ENCODE measurements around the gene APP.
A peak's percentile ranks its signal among the peaks of the same experiment; 100 is the strongest.
"Not testable (repeated sequence)": the region's sequence is repeated elsewhere in the genome, so short reads cannot be mapped to it uniquely, and the experiment has no call there.

APP gene

DNA sequence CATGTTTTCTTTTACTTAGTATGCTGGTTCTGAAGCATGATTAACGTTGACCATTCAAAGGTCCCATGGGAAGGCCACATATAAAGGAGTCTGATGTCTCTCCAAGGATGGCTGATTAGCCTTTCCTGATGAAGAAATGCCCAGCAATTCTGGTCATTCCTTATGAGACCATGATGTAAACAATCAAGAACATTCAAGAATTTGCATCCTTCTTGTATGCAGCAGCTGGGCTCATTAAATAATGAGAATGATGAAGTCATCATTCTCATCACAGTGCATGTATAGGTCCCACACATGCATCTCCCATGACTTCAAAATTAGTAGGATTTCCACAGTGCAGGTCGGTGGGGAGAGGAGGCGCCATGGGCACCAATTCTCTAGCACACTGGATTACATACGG, 85.4 kb downstream of the APP start:
- Mint-ChIP-seq H3K27me3 (no peaks in the 10 kb centered on the region), H3K4me3 (no peak overlapping the region), H3K4me1 (ENCODE audit: low read depth) (peaks cover 8% of the 10 kb centered on the region), H3K27ac (no peak overlapping the region), H3K36me3 (peaks cover 18% of the 10 kb centered on the region), H3K9me3 (ENCODE audit: low read depth) (no peaks in the 10 kb centered on the region)

DNA sequence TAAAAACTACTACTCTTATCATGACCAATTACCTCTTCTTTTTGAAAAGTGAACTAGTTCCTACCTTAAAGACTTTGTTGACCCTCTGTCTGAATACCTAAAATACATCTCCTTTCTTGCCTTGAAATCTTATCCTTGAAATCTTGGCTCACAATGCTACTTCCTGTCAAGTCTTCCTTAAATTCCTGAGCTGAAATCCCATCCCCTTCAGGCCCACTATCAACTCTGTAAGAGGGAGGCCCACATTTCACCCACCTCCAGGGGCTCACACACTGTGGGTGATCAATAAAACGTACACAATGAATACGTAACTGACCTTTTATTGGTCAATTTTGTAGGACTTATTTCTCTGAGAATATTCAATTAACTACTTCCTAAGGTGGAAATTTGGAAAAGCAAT, 88.0 kb downstream of the APP start:
- Mint-ChIP-seq H3K4me1 (ENCODE audit: low read depth) (peaks cover 8% of the 10 kb centered on the region), H3K4me3 (no peak overlapping the region), H3K36me3 (peaks cover 14% of the 10 kb centered on the region), H3K27ac (no peak overlapping the region), H3K27me3 (no peaks in the 10 kb centered on the region), H3K9me3 (ENCODE audit: low read depth) (no peaks in the 10 kb centered on the region)

DNA sequence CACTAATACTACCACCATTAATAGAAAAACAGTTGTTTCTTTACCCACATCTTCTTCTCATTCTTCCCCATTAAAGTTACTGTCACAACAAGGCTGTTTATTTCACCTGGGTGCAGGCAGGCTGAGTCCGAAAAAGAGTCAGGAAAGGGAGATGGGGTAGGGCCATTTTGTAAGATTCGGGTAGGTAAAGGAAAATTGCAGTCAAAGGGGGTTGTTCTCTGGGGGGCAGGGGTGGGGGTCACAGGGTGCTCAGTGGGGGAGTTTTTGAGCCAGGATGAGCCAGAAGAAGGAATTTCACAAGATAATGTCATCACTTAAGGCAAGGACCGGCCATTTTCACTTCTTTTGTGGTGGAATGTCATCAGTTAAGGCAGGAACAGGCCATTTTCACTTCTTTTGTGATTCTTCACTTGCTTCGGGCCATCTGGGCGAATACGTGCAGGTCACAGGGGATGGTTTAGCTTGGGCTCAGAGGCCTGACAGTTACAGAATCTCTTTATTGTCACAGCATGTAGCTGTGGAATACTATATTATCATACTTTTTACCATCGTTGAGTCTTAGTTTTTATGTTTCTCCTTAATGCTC, 89.3 kb downstream of the APP start:
- not testable (repeated sequence) for H3K27ac Mint-ChIP-seq

DNA sequence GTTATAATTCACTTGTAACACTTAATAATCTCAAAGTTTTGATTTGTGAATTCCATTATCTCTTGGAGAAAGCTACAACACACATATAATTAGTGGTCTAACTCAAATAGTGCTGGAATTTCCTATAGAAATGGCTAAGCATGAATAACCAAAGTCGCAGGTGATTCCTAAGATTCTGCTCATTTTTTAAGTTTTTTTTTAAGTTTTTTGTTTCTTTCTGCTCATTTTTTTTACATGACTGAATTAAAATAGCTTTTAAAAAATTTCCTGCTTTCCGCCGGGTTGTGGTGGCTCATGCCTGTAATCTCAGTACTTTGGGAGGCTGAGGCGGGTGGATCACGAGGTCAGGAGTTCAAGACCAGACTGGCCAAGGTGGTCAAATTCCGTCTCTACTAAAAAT, 90.4 kb downstream of the APP start:
- H3K27ac Mint-ChIP-seq = no peak overlapping the region
- H3K9me3 Mint-ChIP-seq (ENCODE audit: low read depth) = no peaks in the 10 kb centered on the region
- peaks cover 8% of the 10 kb centered on the region for H3K4me1 Mint-ChIP-seq (ENCODE audit: low read depth)
- peaks cover 7% of the 10 kb centered on the region for H3K36me3 Mint-ChIP-seq
- H3K4me3 Mint-ChIP-seq = no peak overlapping the region
- no peaks in the 10 kb centered on the region for H3K27me3 Mint-ChIP-seq

More for the DNA sequence above, 89.3 kb downstream of the APP start:
- not testable (repeated sequence) for H3K36me3 Mint-ChIP-seq; H3K4me3 Mint-ChIP-seq; H3K4me1 Mint-ChIP-seq (ENCODE audit: low read depth); H3K9me3 Mint-ChIP-seq (ENCODE audit: low read depth); H3K27me3 Mint-ChIP-seq

DNA sequence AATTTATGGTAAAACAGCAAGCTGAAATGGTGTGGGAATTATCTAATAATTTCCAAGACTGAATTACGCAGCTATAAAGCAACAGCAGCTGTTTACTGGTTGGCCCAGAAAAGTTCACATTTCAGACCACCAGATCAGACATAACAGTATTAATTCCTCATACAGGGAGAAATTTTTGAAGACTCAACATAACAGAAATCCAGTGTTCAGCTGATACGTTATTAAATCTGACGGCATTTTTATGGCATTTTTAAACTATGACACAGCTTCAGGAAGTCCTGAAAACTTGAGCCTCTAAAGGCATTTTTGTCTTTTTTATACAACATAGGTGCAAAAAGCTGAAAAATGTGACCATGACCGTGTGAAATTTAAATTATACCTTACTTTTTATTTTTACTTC, 91.2 kb downstream of the APP start:
- no peak overlapping the region for H3K4me3 Mint-ChIP-seq
- peaks cover 8% of the 10 kb centered on the region for H3K4me1 Mint-ChIP-seq (ENCODE audit: low read depth)
- H3K27ac Mint-ChIP-seq = no peak overlapping the region
- no peaks in the 10 kb centered on the region for H3K9me3 Mint-ChIP-seq (ENCODE audit: low read depth)
- peaks cover 5% of the 10 kb centered on the region for H3K36me3 Mint-ChIP-seq
- no peaks in the 10 kb centered on the region for H3K27me3 Mint-ChIP-seq

DNA sequence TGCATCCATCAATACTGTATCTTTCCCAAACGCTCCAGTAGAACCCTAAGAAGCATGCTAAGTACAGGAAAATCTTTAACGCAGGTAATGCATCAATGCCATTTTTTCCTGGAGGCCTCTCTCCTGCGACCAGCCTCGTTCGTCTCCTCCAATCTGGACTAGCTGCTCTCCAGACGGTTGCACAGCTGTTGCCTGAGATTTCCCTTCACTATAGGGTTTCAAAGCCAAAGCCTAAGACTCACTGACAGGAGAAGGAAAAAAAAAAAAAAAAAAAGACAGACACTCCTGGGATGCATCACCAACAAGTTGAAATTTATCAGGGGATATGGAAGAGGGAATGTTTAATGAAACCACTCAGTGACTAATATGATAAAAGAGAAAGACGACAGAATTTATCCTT, 93.0 kb downstream of the APP start:
- Mint-ChIP-seq H3K27ac (no peak overlapping the region), H3K4me1 (ENCODE audit: low read depth) (no peaks in the 10 kb centered on the region), H3K9me3 (ENCODE audit: low read depth) (no peaks in the 10 kb centered on the region), H3K27me3 (no peaks in the 10 kb centered on the region), H3K4me3 (no peak overlapping the region), H3K36me3 (peaks cover 5% of the 10 kb centered on the region)

DNA sequence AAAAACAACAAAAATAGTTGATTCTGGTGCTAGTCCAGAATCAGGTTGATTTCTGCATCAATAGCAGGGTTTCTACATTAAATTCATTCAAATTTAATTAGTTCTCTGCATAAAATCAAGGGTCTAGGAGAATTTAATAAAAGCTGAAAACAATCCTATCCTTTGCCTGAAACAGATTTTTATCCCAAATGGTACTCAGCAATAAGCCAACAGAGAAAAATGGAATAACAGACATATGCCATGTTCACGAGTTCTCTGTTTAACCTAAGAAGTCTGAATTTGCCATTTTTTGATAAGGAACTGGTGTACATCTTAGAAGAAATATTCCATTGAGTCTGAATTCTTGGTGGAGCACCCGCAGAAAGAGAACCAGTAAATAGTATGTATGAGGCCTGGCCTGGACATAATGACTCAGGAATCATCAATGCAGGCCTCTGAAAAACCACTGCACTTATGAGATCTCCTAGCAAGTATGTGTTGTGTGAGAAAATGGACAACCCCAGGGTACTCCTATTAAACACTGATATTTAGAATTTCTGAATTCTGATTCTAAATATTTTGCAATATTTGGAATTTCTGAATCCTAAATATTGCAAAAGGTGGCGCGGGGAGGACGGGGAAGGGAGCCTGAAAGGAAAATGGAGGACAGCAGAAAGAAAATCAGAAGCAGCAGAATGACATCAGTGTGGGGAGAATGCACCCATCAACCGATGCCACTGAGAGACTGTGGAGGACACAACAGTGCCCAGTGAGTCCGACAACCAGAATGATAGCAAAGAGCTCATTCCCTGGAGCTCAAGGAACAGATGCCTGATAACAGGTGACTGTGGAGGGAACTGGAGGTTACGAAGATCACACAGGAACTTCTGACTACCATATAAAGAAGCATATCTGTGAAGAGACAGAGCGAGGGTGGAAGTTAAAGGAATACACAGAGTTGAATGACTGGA, 97.6 kb downstream of the APP start:
- H3K27ac Mint-ChIP-seq = no peak overlapping the region
- H3K4me1 Mint-ChIP-seq (ENCODE audit: low read depth) = peaks cover 38% of the 10 kb centered on the region
- no peak overlapping the region for H3K4me3 Mint-ChIP-seq
- peaks cover 3% of the 10 kb centered on the region for H3K36me3 Mint-ChIP-seq
- H3K27me3 Mint-ChIP-seq = no peaks in the 10 kb centered on the region
- H3K9me3 Mint-ChIP-seq (ENCODE audit: low read depth) = no peaks in the 10 kb centered on the region

DNA sequence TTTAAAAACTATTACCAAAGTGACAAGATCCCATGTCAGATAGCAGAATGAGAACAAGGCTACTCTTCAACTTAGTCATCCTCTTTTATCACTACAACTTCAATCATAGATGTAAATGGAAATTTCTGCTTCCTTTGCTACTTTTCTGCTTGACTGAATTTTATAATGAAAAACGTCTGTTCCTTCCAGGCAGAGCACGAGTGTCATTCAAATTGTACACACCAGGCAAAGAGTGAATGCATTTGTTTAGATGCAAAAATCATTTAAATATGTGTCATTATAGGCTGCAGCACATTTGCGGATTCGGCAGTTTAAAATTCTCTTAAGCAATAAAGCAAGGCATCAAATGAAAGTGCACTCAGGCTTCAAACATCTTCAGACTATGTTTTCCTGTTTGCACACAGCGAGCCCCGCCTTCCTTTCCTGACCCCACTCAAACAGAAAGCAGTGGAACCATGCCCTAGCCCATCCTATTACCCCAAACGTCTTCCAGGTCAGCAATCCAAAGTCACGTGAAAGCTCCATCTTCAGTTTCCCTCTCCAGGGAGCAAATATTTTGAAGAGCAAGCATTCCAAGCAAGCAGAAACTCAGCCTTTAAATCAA, 99.6 kb downstream of the APP start:
- Mint-ChIP-seq H3K4me1 (ENCODE audit: low read depth) (peaks cover 47% of the 10 kb centered on the region), H3K4me3 (peak overlapping the region; percentile 73), H3K36me3 (no peaks in the 10 kb centered on the region), H3K9me3 (ENCODE audit: low read depth) (no peaks in the 10 kb centered on the region), H3K27ac (peak overlapping the region; percentile 72), H3K27me3 (no peaks in the 10 kb centered on the region)

DNA sequence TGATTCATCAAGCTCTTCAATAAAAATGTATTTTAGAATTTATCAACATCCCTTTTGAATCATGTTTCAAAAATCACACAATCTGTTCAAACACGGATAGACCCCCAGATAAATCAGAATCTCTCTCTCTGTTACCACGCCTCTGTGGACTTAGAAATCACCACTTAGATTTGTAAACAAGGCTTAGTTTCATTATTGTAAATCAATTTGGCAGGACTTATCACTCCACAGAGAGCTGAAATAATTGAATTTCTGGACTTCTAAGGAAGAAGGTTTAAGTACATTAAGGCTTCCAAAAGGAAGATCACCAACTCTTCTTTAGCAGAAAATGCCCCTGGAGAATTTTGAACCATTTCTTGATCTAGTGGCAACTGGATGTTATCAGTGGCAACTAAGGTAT, 100.4 kb downstream of the APP start:
- H3K4me3 Mint-ChIP-seq = peak overlapping the region; percentile 73
- H3K36me3 Mint-ChIP-seq = no peaks in the 10 kb centered on the region
- peak overlapping the region; percentile 72 for H3K27ac Mint-ChIP-seq
- no peaks in the 10 kb centered on the region for H3K27me3 Mint-ChIP-seq
- H3K9me3 Mint-ChIP-seq (ENCODE audit: low read depth) = no peaks in the 10 kb centered on the region
- H3K4me1 Mint-ChIP-seq (ENCODE audit: low read depth) = peaks cover 49% of the 10 kb centered on the region

DNA sequence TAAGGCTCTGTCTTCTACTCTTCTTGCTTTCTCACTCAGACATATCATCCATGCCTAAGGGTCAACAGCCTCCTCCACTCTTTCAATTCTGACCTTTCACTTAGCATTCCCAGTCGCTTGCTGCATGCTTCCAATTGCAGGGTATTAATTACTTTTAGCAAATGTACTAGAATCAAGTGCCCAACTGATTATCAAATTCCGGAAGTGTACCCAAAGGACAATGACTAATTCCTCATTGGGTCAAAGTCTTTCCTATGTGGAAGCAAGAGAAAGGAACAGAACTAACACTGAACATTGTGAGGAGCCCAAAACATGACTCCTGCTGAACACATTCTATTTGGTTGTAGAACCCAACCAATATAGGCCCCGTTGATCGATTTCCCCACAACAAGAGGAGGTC, 101.8 kb downstream of the APP start:
- H3K27me3 Mint-ChIP-seq = no peaks in the 10 kb centered on the region
- no peak overlapping the region for H3K27ac Mint-ChIP-seq
- H3K4me1 Mint-ChIP-seq (ENCODE audit: low read depth) = peaks cover 49% of the 10 kb centered on the region
- H3K36me3 Mint-ChIP-seq = no peaks in the 10 kb centered on the region
- H3K4me3 Mint-ChIP-seq = no peak overlapping the region
- H3K9me3 Mint-ChIP-seq (ENCODE audit: low read depth) = no peaks in the 10 kb centered on the region

DNA sequence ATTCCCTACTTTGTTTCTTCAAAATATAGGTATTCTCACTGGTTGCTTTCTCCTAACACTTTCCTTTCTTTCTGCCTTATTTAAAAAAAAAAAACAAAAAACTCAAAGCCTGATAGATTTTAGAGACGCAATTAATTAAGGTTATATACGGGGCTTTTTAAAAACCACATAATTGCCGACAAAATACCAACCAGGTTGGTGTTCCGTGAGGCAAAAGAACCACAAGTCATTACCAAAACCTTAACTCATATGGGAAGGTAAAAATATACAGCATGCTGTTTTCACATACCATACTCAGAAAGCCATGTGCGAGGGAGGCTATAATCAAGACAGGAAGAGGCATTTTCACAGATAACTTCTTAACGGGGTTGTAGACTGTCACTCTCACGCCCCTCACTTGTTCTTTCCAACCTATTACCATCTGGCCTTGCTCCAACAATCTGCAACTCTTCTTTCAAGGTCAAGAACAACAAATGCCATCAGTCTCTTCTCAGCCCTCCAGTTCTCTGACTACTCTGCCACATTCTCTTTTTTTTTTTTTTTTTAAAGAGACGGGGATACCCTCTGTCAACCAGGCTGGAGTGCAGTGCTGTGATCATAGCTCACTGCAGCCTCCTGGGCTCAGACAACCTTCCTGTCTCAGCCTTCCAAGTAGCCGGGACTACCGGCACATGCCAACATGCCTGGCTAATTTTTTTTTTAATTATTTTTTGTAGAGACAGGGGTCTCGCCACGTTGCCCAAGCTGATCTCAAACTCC, 102.6 kb downstream of the APP start:
- Mint-ChIP-seq H3K9me3 (ENCODE audit: low read depth) (no peaks in the 10 kb centered on the region), H3K4me3 (peak overlapping the region; percentile 57), H3K27me3 (no peaks in the 10 kb centered on the region), H3K4me1 (ENCODE audit: low read depth) (peaks cover 49% of the 10 kb centered on the region), H3K36me3 (no peaks in the 10 kb centered on the region), H3K27ac (peak overlapping the region; percentile 30)

DNA sequence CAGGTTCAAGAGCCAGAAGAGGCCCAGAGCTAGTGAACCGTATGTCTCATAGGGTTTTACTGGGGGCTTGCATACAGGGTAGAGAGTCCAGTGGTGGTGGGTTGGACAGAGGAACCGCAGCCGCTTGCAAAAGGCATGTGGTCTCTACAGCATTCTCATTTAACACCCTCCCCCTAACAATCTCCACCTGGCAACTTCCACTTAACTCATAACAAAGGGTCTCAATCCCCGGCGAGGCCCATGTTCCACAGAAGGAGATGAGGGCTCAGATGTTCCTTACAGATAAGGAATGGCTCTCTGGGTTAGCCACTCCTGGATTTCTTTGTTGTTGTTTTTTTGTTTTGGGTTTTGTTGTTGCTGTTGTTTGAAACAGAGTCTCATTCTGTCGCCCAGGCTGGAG, 106.1 kb downstream of the APP start:
- H3K27me3 Mint-ChIP-seq = no peaks in the 10 kb centered on the region
- H3K36me3 Mint-ChIP-seq = peaks cover 8% of the 10 kb centered on the region
- no peak overlapping the region for H3K4me3 Mint-ChIP-seq
- peaks cover 31% of the 10 kb centered on the region for H3K4me1 Mint-ChIP-seq (ENCODE audit: low read depth)
- H3K9me3 Mint-ChIP-seq (ENCODE audit: low read depth) = no peaks in the 10 kb centered on the region
- no peak overlapping the region for H3K27ac Mint-ChIP-seq

DNA sequence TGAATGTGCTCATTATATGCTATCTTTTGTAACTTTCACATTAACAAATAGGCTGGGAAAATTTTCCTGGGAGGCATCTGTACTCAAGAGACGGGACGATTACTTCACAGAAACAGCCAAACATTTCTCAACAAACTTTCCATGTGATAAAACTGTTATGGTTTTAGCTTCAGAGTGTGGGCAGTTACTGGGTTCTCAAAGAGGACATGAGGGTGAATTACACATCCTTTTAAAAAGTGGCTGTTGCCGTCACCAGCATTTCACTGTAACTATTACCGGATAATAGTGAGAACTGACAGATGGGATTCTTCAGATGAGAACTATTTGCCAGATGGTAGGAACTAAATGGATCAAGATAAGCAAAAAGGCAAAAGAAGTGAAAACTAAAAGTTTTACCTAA, 109.1 kb downstream of the APP start:
- H3K27me3 Mint-ChIP-seq = no peaks in the 10 kb centered on the region
- peaks cover 13% of the 10 kb centered on the region for H3K4me1 Mint-ChIP-seq (ENCODE audit: low read depth)
- H3K36me3 Mint-ChIP-seq = peaks cover 8% of the 10 kb centered on the region
- H3K4me3 Mint-ChIP-seq = no peak overlapping the region
- H3K9me3 Mint-ChIP-seq (ENCODE audit: low read depth) = no peaks in the 10 kb centered on the region
- H3K27ac Mint-ChIP-seq = no peak overlapping the region

DNA sequence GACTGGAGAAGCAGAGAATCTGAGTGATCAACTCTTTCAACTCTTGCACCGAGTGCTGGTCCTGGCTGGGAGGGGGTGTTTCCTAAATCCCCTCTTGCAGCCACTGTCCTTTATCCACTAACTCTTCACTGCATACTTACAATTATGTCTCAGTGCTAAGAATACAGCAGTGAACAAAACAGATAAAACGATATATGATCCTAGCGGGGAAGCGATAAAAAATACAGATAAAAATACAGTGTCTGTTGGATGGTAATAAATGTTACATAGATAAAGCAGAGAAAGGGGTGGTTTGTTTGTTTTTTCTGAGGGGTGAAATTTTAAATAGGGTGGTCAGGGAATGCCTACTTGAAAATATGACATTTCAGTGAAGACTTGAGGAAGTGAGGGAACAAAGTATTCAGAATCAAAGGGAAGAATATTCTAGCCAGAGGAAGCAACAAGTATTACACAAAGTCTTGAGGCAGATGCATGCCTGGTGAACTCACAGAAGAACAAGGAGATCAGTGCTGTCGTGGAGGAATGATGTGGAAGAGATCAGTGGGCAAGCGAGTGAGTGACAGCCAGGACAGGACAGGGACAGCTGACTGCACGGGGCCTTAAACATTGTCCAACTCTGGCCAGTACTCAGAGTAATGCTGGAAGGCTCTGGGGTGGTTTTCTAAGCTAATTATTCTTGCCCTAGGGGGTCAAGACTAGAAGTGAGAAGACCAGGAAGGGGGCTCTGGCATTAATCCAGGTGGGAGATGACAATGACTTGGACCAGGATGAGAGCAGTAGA, 110.0 kb downstream of the APP start:
- Mint-ChIP-seq H3K27ac (no peak overlapping the region), H3K9me3 (ENCODE audit: low read depth) (no peaks in the 10 kb centered on the region), H3K27me3 (no peaks in the 10 kb centered on the region), H3K4me3 (no peak overlapping the region), H3K4me1 (ENCODE audit: low read depth) (peaks cover 13% of the 10 kb centered on the region), H3K36me3 (peaks cover 8% of the 10 kb centered on the region)
